ENCODE data around the gene OR6C6. TPM values are rescaled to one million over a fixed set of nuclear protein-coding genes. Genes with fewer than 3 reads are reported as not detected.

The OR6C6 gene
- total RNA-seq, 3 donors from 2014 or later: not detected

Other genes starting within 250 kb of the OR6C6 start
- gene OR9K2, start 170.2 kb downstream of the OR6C6 start, total RNA-seq: not detected
- not detected for gene OR10A7, start 75.5 kb downstream of the OR6C6 start, total RNA-seq
- gene OR6C74, start 52.0 kb downstream of the OR6C6 start, total RNA-seq: not detected
- gene OR6C1, start 17.8 kb upstream of the OR6C6 start, total RNA-seq: not detected
- not detected for gene OR6C3, start 34.2 kb upstream of the OR6C6 start, total RNA-seq
- not detected for gene OR6C75, start 66.4 kb upstream of the OR6C6 start, total RNA-seq
- not detected for gene OR6C65, start 104.0 kb upstream of the OR6C6 start, total RNA-seq
- gene OR6C76, start 129.7 kb upstream of the OR6C6 start, total RNA-seq: not detected
- gene OR6C2, start 147.5 kb upstream of the OR6C6 start, total RNA-seq: not detected
- not detected for gene OR6C70, start 173.6 kb upstream of the OR6C6 start, total RNA-seq
- gene OR6C68, start 195.8 kb upstream of the OR6C6 start, total RNA-seq: not detected